COR-L47 (cell line): ENCODE results near the gene ZCCHC2.

Experiments
- DNase-seq: peaks from one replicate; lab custom pipeline; 2025; lab: John Stamatoyannopoulos, UW

ZCCHC2 gene

GRCh38 chr18:62510789-62511188, 12.0 kb upstream of the ZCCHC2 start:
- DNase-seq: no peak

- DNase-seq: no peak
Observed at GRCh38 chr18:62512532-62512931, 10.3 kb upstream of the ZCCHC2 start.

DNA sequence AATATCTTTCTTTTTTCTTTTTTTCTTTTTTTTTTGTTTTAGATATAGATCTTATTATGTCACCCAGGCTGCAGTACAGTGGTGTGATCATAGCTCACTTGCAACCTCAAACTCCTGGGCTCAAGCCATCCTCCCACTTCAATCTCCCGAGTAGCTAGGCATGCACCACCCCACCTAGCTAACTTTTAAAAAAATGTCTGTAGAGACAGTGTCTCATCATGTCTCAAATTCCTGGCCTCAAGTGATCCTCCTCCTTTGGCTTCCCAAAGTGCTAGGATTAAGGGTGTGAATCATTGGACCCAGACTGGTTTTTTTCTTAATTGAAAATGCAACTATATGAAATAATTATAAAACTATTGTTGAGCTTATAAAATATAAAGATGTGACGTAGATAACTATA, 9.8 kb upstream of the ZCCHC2 start:
- DNase-seq: no peak

- DNase-seq: no peak
Observed at GRCh38 chr18:62514570-62514969, 8.3 kb upstream of the ZCCHC2 start.

DNA sequence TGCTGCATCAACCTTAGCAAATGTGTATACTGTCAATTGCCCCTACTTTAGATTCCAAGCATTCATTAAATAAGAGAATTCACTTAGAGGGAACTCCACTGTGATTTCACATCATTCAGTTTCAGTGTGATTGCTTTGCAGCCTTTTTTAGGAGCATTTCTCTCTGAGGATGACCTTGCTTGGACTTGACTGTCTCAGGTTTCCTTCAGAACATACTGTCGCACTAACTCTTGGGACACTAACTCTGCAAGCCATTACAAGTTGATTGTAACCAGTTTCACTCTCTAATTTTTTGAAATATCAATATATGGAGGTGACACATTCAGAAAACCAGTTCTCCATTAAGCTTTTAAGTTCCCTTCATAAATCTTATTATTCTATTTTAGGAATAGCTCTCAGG, 6.6 kb upstream of the ZCCHC2 start:
- no peak for DNase-seq

DNA sequence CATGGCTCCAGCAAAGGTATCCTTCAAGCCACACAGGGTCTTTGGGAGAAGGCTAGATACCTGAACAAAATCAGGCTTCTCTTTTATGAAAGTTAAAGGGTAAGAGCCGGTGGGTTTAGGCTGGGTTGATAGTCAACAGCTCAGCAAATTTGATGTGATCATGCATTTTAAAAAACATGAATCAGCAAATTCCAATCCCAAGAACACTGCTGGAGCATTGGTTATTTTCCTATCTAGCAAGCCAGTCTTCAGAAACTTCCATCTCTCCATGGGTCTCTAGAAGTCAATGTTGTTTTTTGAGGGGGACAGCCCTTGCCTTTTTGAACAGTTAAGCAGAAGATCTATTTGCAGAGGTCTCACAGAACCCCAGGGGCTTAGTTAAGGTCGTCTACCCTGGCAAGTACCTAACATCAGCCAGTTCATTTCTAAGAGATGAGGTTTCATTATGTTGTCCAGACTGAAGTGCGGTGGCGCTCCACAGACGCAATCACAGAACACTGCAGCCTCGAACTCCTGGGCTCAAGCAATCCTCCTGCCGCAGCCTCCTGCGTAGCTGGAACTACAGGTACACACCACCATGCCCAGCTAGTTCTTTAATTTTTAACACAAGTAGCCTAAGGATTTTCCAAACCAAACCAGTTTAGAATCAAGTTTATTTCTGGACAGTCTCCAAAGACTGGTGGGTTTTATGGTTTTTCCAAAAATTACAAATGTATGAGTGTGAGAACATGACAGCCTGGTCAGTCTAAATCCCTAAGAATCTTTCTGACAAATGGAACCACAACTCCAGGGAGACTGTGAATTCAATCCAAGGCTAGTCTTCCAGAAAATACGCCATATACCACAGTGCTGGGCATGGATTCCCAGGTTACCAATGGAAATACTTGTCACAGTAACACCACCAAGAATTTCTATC, 4.1 kb upstream of the ZCCHC2 start:
- DNase-seq: no peak

GRCh38 chr18:62519684-62520083, 3.1 kb upstream of the ZCCHC2 start:
- no peak for DNase-seq

DNA sequence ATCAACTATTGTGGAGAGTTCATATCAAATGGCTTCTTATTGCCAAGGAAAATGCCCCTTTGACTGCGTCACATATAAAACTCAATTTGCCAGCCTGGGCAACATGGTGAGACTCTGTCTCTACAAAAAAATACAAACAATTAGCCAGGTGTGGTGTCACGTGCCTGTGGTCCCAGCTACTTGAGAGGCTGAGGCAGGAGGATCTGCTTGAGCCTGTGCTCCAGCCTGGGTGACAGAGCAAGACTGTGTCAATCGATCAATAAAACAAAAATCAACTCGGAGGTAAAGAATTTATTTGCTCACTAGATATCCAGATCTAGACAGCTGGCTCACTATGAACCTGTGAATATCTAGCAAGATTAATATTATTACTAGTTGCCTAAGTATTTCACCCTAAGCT, 1.7 kb upstream of the ZCCHC2 start:
- DNase-seq: no peak

DNA sequence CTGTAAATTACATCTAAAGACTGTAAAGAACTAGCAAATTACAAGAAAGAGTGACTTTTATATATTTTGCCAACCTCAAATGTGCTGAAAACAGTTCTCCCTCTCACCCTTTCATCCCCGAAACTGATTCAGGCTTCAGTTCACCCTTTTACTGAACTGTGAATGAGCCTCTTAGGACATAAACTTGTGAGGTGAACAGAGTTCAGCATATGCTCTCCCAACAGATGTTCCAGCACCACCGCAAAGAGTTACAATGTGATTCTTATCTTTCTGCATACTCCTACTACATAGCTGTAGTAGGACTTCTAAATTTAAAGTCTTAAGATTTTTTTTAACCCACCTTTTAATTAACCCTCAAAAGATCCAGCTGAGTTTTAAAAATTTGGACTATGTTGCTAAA, 1.2 kb upstream of the ZCCHC2 start:
- DNase-seq: no peak

GRCh38 chr18:62522178-62522503, 684 bp upstream of the ZCCHC2 start:
- peak; percentile 34 for DNase-seq

GRCh38 chr18:62523255-62523588, 397 bp downstream of the ZCCHC2 start:
- DNase-seq: no peak

DNA sequence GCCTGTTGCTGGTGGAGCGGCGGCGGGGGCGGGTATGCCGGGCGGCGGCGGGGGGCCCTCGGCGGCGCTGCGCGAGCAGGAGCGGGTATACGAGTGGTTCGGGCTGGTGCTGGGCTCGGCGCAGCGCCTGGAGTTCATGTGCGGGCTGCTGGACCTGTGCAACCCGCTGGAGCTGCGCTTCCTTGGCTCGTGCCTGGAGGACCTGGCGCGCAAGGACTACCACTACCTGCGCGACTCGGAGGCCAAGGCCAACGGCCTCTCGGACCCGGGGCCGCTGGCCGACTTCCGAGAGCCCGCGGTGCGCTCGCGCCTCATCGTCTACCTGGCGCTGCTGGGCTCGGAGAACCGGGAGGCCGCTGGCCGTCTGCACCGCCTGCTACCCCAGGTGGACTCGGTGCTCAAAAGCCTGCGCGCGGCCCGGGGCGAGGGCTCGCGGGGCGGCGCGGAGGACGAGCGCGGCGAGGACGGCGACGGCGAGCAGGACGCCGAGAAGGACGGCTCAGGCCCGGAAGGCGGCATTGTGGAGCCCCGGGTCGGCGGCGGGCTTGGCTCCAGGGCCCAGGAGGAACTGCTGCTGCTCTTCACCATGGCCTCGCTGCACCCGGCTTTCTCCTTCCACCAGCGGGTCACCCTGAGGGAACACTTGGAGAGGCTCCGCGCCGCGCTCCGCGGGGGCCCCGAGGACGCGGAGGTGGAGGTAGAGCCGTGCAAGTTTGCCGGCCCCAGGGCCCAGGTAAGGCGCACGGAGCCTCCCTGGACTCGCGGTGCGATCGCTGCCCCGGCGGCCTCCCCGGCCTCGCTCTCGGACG, 1.0 kb downstream of the ZCCHC2 start:
- DNase-seq: peak; percentile 57

GRCh38 chr18:62524440-62525200, 1.8 kb downstream of the ZCCHC2 start:
- peak; percentile 58 for DNase-seq

GRCh38 chr18:62525608-62526007, 2.8 kb downstream of the ZCCHC2 start:
- DNase-seq: no peak

DNA sequence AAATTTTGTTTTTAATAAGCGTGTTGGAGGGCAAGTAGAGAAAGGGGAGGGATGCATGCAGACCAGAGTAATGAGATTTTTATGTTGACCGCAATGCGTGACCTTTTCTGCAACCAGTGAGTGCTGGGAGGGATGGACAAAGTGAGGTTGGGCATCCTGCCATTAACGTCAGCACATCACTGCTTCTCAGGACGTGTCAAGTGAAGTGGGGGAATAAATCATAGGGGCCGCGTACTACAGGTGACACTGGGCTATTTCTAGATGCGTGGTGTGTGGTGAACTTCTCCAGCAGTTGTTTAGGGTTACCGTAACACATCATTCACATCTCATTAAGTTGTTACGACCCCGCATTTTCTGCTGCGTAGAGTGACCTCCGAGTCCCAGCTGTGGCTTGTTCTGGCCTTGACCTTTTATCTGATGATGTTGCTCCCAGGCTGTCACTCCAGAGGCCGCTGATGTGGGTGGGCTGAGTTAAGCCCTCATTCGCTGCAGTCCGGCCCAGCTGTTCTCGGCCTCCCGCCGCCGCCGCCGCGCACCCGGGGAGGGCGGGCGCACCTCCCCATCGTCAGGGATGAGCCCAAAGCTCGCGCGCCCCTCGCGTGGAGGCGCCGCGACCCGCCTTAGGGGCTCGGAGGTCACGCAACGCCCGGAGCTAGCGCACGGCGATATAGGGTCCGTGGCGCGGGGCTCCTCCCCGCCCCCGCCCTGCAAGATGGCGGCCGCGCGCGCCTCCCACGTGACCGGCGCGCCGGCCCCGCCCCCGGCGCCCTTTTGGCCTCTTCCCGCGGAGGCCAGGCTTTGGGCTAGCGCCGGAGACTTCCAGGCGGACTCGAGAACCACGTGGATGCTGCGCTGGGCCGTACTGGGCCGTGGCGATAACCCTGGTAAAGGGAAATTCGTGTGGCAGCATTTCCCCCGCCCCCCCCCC, 3.5 kb downstream of the ZCCHC2 start:
- peak; percentile 74 for DNase-seq

DNA sequence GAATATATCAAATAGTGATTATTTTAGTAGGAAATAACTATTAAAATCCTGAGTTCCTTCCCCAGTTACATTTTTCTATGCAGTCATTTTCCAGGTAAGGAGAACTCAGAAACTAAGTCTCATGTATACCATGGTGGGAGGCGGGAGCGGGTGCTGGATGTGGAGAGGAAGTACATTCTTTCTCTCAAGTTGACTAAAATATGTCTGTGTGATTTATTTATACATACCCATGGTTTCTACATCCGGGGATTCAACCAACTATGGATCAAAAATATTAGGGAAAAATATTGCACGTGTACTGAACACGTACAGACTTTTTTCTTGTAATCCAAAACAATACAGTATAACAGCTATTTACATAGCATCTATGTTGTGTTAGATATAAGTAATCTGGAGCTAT, 6.8 kb downstream of the ZCCHC2 start:
- no peak for DNase-seq

- no peak for DNase-seq
Observed at GRCh38 chr18:62531078-62531477, 8.3 kb downstream of the ZCCHC2 start.

DNA sequence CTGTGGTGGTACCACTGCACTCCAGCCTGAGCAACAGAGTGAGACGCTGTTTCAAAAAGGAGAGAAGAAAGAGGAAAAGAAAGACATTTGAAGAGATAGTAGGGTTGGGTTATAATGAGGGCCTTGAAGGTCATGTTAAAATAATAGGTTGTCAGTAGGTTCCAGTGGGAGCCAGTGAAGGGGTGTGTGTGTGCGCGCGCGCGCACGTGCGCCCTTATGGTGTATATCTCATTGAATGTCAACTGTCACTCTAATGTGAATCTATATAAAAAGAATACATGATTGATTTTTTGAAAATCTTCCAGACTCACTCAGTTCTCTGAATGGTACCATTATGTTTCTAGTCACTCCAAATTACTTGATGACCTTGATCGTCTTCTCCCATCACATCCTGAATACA, 9.1 kb downstream of the ZCCHC2 start:
- no peak for DNase-seq

GRCh38 chr18:62536005-62536404, 13.2 kb downstream of the ZCCHC2 start:
- DNase-seq: no peak

DNA sequence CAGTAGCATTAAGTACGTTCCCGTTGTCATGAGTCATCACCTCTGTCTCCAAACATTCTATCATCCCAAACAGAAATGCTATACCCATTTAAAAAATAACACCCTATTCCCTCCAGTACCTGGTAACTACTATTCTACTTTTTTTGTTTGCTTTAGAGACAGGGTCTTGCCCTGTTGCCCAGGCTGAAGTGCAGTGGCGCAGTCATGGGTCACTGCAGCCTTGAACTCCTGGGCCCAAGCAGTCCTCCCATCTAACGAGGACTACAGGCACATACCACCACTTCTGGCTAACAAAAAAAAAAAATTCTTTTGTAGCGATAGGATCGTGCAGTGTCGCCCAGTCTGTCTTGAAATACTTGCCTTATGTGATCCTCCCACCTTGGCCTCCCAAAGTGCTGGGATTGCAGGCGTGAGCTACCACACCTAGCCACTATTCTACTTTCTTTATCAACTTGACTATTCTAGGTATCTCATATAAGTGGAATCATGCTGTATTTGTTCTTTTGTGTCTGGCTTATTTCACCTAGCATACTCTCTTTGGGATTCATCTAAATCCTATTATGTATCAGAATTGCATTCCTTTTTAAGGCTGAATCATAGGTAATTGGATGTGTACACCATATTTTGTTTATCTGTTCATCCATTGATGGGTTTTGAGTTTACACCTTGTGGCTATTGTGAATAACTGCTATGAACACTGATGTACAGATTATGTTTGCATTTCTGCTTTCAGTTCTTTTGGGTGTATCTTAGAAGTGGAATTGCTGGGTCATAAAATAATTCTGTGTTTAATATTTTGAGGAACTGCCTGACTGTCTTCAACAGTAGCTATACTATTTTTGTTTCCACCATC, 14.4 kb downstream of the ZCCHC2 start:
- no peak for DNase-seq

- DNase-seq: no peak
Observed at GRCh38 chr18:62537946-62538345, 15.1 kb downstream of the ZCCHC2 start.
